HS-5 (cell line): Measurements from ENCODE around the gene NISCH.

Experiments used
- DNase-seq: peaks from one replicate; pipeline ENCODE4 v3.0.0-alpha.2; 2012; ENCODE audit warnings: low read depth

NISCH gene

GRCh38 chr3:52539010-52539653 lies 83.7 kb downstream of the NISCH start:
- no peak for DNase-seq

GRCh38 chr3:52541050-52541449 lies 85.6 kb downstream of the NISCH start:
- DNase-seq = no peak
